Fibroblast of peridontal ligament (primary cell): Measurements from ENCODE around the gene NFATC2.
"Not testable (repeated sequence)": the region's sequence is repeated elsewhere in the genome, so short reads cannot be mapped to it uniquely, and the experiment has no call there.

Source experiments
- DNase-seq: peaks from one replicate; pipeline ENCODE4 v3.0.0-alpha.2; 2010; ENCODE audit errors: extremely low read depth

The NFATC2 gene

GRCh38 chr20:51568533-51568932 lies 26.0 kb upstream of the NFATC2 start:
- DNase-seq, result not testable (repeated sequence)

- no peak for DNase-seq
These were observed 25.1 kb upstream of the NFATC2 start for GRCh38 chr20:51567622-51568021.

GRCh38 chr20:51566594-51566993 lies 24.1 kb upstream of the NFATC2 start:
- DNase-seq, result no peak

GRCh38 chr20:51565298-51566144 lies 23.0 kb upstream of the NFATC2 start:
- DNase-seq, result peak; percentile 69

GRCh38 chr20:51563486-51564332 lies 21.2 kb upstream of the NFATC2 start:
- peak; percentile 85 for DNase-seq

GRCh38 chr20:51563174-51563485 lies 20.6 kb upstream of the NFATC2 start:
- DNase-seq, result no peak

- peak; percentile 97 for DNase-seq
These were observed 20.0 kb upstream of the NFATC2 start for GRCh38 chr20:51562332-51563173.

- DNase-seq, result peak; percentile 31
These were observed 19.5 kb upstream of the NFATC2 start for GRCh38 chr20:51562027-51562331.

- DNase-seq, result peak; percentile 10
These were observed 18.2 kb upstream of the NFATC2 start for GRCh38 chr20:51560550-51561307.

GRCh38 chr20:51560042-51560441 lies 17.5 kb upstream of the NFATC2 start:
- no peak for DNase-seq

GRCh38 chr20:51554538-51555165 lies 12.1 kb upstream of the NFATC2 start:
- DNase-seq, result peak; percentile 18

GRCh38 chr20:51553897-51554486 lies 11.5 kb upstream of the NFATC2 start:
- DNase-seq, result no peak

- no peak for DNase-seq
These were observed 8.7 kb upstream of the NFATC2 start for GRCh38 chr20:51551186-51551585.

GRCh38 chr20:51549474-51549873 lies 7.0 kb upstream of the NFATC2 start:
- DNase-seq, result no peak

- DNase-seq, result no peak
These were observed 5.4 kb upstream of the NFATC2 start for GRCh38 chr20:51547951-51548350.

- DNase-seq, result no peak
These were observed 3.0 kb upstream of the NFATC2 start for GRCh38 chr20:51545515-51545914.

GRCh38 chr20:51543422-51543788 lies 886 bp upstream of the NFATC2 start:
- DNase-seq, result no peak

GRCh38 chr20:51542033-51542570 lies 417 bp downstream of the NFATC2 start:
- no peak for DNase-seq

- DNase-seq, result peak; percentile 67
These were observed 1.1 kb downstream of the NFATC2 start for GRCh38 chr20:51541189-51542032.
